Stimulated activated CD4-positive, alpha-beta T cell treated with anti-CD3 and anti-CD28 coated beads, Interleukin-2, amount 100 ng/mL, for 48 hours (primary cell): ENCODE measurements around the gene RPL37A.
"Not testable (repeated sequence)": the region's sequence is repeated elsewhere in the genome, so short reads cannot be mapped to it uniquely, and the experiment has no call there.

Source experiments
- DNase-seq, 2 donors: peaks; one replicate each; pipeline ENCODE4 v3.0.0-alpha.2; 2020

RPL37A gene

DNA sequence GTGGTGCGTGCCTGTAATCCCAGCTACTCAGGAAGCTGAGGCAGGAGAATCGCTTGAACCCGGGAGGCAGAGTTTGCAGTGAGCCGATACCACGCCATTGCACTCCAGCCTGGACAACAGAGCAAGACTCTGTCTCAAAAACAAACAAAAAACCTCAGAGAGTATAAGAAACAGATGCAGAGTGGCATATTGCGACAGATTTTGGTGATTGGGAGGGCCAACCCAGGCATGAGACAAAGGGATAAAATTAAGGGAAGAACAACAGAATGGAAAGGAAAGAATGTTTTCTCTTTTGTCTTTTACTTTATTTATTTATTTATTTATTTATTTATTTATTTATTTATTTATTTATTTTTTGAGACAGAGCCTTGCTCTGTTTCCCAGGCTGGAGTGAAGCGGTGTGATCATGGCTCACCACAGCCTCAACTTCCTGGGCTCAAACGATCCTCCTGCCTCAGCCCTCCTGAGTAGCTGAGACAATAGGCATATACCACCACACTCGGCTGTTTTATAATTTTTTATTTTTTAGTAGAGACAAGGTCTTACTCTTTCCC is 20.0 kb downstream of the RPL37A start:
- DNase-seq = not testable (repeated sequence)

DNA sequence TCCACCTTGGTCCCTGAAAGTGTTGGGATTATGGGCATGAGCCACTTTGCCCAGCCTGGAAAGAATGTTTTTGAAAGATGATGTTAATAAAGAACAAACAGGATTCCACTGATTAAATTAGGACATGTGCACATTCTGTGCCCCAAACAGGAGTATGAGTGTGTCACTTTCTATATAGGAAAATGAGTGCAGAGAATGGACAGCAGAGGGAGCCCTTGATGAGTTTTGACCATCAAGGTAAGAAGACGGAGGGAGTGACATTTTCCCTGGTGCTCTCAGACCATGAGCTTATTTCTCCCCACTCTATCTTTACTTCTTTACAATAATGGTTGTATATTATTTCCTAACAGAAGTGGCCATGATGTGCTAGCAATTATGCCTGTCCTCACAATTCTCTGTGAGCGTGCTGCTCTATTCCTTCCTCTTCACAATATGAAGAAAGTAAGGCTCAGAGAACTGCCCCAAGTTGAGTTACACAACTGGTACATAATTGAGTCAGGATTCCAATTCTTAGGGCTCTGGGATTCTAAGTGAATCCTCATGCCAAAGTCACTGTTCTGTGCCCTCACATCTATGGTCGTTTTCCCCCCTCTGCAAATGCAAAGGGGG is 20.6 kb downstream of the RPL37A start:
- DNase-seq = peak in 1 of 2 donors; percentile 49

DNA sequence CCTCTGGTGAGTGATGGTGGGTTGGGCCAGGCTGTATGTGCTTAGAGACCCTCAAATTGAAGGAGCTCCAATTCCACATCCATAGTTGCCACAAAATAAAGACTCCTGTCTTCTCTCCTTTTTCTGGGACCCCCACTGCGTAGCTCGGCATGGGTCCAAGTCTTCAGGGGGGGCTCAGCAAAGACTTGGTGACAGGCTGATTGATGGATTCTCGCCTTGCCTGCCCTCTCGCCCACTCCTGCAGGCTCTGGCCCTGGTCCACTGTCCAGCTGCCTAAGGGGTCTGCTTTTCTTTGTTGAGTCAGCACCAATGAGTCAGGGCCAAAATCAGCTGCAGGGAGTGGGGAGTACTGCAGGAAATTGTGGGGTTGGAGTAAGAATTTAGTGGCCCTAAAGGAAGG is 21.5 kb downstream of the RPL37A start:
- no peak for DNase-seq

DNA sequence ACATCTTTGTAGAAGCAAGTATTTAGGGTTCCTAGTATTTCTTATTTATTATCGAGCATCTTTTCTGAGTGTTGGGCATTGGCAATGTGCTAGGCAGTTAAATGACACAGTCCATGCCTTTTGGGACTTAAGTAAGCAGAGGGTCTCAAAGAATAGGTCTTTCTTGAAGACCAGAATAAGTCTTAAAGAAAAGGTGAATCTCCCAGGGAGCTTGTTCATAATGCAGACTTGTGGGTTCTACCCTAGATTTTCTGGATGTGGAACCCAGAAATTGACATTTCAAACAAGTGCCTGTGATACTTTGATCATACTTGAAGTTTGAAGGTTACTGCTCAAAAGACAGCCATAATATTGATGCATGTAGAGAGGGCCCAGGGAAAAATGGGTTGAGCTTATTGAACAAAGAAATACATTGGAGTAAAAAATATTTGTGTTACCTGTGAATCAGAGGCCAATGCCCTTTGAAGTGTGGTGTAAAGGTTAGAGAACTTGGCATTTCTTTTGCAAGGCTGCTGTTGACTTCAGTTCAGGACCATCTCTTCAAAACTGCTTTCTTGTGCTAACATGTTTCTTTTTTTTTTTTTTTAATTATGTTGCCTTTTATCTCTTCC is 24.4 kb downstream of the RPL37A start:
- no peak for DNase-seq

DNA sequence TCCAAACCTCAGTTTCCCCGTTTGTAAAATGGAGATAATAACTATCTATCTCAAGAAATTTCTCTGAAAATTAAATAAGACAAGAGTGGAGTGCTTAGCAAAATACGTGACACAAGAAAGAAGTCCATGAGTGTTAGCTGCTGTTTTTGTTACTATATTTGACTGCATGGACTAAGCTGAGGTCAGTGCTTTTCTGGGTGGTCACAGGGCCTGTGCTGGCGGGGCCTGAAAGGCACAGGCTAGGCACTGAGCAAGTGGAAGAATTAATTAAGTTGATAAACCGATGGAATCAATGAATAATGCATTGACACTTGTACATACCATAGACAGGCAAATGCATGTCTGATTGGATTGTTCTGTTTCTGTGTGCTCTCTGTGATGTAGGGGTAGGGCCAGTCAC is 27.3 kb downstream of the RPL37A start:
- DNase-seq = no peak

DNA sequence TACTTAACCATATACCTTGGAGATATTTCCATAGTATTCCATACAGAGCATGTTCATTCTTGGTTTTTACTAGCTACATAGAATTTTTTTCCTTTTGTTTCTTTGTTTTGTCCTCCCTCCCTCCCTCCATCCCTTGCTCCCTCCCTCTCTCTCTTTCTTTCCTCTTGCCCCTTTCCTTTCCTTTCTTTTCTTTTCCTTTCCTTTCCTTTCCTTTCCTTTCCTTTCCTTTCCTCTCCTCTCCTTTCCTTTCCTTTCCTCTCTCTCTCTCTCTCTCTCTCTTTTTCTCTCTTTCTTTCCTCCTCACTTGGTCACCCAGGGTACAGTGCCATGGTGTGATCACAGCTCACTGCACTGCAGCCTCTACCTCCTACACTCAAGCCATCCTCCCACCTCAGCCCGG is 28.3 kb downstream of the RPL37A start:
- no peak for DNase-seq

DNA sequence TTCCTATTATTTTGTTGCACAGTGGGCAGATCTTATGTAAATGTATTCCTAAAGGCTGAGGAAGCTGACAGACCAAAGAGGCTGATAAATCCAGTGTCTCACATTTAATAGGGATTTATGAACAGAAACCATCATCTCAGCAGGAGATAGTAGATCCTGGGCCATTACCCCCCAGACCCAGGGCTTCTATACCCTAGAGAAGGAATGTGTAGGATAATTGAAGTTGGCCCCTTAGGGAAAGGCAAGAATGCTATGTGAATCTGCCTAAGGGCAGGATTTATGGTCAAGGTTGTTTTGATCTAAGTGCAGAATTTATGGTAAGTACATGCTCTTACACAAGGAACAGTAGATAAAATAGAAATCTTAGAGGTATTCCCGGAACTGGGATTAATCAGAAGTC is 29.0 kb downstream of the RPL37A start:
- DNase-seq = no peak

DNA sequence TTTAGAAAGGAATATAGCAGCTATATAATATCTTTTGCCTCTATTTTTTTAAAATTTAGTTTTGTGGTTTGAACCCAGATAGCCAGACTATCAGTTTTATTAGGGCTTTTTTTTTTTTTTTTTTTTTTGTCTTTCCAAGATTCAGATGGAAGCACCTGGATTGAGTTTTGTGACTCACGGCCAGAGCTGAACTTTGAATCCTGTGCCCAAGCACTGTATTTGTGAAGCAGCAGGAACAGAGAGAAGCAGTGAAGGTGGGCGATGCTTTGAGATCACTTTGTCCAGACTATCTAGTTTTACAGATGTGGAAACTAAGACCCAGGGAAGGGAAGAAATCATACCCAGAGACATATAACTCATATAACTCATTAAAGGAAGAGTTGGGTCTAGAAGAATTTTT is 33.9 kb downstream of the RPL37A start:
- no peak for DNase-seq

DNA sequence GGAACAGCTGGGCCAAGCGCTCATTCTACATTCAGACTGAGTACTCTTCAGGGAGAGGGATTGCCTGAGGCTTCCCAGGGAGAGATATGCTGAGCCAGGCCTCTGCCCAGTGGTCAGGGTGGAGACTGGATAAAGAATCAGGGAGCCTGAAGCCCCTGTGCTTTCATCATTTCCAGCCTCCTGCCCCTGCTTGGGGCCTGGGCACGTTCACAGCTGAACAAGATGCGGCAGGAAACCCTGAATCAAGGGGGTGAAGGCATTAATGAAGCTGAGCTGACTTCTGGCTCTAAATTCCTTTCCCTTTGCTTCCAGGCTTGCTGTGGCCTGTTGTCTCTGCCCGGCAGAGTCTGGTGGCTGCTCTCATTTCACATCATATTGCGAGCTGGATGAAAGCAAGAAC is 35.0 kb downstream of the RPL37A start:
- no peak for DNase-seq

DNA sequence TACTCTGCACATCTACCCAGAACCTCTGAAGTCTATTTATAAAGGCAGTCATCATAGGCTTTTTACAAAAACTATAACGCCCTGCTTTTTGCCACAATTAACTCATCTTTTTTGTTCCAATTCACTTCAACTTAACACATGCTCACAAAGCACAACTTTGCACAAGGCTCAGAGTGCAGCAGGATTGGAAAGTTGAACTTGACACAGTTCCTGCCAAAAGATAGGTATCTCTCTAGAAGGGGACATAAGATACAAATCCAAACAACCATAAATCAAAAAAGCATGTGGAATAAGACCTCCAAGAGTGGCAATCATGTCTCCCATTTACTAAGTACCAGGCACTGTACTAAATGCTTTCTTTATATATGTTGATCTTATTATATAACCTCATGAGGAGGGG is 36.2 kb downstream of the RPL37A start:
- DNase-seq = no peak

DNA sequence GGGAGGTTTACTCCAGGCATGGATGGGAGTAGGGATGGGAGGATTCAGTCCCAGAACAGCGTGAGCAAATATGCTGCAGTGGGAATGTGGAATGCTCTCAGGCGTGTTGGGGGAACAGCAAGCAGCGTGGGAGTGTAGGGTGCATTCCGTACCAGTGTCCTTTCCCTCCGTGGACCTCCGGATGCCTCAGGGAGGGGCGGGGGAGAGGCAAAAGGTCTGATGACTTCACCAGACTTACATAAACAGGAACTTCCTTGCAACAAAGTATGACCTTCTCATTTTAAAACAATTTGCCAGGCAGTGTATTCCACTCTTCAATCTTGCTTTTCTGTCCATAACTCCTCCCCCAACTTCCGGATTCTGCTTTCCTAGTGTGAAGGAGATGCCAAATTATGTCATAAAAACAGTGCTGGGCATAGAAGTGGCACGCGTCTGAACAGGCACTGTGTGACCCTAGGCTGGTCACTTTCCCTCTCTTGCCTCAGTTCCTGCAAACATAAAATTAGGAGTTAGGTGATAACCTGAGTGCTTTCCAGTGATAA is 36.9 kb downstream of the RPL37A start:
- no peak for DNase-seq

DNA sequence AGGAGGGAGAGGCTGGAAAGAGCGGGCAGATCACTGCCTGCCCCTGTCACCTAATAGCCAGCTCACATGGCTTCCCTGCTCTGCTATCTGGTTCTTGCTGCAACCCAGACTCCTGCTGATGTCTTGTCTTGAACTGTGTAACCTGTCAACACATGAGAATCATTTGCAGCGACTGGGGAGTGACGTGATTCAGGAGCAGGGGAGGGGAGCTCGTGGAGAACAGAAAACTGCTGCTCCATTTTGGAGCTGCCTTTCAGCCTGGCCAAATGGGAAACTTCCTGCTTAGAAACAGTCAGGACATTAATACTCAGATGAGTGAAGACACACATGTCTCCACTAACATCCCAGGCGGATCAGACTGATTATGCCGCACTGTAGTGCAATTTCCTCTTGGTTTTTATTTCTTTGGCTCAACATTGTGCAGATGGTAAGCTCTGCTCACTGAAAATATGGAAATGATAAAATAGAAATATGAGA is 38.1 kb downstream of the RPL37A start:
- no peak for DNase-seq

DNA sequence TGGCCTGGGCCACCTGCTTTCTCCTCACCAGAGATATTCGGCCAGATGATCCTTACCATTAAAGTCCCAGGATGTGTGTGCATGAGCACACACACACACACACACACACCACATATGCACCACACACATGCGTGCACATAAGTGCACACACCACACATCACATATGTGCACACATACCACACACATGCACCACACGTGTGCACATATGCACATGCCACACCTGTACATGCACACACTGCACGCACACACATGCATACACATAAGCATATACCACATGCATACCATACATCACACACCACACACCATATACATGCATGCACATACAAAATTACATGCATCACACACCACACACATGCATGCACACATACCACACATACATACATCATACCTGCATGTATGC is 38.7 kb downstream of the RPL37A start:
- DNase-seq = no peak

DNA sequence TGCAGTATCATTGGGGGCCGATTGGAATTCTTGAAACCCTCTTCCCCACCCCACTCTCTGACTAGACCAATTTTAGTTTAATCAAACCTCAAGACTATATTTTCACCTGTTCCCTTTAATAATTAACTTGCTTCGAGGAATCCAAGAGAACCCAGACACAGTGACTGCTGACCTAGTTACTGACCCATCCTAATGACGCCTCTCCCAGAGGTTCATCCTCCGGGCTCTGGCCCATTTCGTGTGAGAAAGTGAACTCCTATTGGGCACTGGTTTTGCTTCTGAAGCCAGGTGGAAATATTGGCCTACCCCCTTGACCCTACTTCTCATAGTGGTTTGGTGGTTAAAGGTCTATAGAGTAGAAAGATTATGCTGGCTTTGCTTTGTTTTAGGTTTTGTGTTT is 39.9 kb downstream of the RPL37A start:
- DNase-seq = no peak

DNA sequence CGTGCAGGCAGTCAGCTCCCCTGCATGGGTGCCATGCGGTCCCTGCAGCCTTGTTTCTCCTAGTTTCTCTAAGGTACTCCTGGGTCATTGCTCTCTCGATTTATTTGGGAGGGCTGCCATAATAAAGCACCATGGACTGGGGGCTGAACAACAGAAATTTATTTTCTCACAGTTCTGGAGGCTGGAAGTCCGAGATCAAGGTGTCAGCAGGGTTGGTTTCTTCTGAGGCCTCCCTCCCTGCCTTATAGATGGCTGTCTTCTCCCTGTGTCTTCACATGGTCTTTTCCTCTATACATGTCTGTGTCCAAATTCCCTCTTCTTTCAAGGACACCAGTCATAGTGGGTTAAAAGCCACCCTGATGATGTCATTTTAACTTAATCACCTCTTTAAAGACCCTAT is 40.5 kb downstream of the RPL37A start:
- DNase-seq = no peak

DNA sequence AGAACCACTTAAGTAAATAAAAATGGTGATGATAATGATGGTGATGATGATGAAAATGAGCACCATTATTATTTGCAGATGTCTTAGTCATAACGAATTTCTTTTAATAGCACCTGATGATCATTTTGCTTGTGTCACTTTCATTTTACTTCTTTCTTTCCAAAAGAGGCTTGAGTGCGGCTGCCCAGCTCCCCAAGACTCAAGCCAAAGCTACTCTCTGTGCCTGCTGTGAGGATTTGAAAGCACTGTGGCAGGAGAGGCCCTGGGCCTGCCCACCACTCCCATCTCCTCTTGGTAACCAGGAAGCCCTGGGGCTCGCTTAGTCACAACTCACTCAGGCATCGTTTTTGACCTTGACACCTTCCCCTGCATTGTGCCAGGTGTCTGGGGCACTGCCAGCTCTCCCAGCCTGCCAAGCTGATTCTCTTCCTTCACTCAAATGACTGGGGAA is 41.2 kb downstream of the RPL37A start:
- no peak for DNase-seq

DNA sequence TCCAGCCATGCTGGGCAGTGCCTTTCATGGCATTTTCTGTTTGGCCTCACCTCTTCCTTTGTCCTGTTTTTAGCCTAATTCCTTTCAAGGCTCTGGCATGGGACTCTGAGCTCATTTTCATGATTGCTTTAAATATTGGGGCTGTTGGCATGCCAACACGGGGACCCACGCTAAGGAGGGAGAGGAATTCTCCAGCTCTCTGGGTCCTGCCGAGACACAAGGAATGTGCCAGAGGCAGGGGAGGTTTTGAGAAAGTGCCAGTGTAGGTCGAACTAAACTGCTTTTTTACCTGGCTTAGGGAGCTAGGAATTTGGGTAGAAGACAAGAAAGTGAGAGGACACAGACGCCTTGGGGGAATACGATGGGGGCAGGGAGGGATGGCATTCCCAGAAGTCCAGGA is 42.3 kb downstream of the RPL37A start:
- DNase-seq = no peak

DNA sequence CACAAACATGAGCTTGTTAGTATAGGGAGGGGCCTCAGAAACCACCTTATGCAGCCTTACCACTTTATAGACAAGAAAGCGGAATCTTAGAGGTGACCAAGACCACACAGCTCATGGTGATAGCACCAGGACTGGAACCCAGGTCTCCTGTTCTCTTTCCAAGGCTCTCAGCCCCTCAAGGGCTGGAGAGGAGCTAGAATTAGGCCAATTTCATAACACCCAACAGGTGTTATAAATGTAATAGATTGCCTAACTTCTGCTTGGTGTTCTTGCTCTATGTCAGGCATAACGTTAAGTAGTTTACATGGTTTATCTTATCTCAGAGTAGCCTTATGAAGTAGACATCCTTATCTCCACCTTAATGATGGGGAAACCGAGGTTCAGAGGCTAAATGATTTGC is 42.9 kb downstream of the RPL37A start:
- no peak for DNase-seq

DNA sequence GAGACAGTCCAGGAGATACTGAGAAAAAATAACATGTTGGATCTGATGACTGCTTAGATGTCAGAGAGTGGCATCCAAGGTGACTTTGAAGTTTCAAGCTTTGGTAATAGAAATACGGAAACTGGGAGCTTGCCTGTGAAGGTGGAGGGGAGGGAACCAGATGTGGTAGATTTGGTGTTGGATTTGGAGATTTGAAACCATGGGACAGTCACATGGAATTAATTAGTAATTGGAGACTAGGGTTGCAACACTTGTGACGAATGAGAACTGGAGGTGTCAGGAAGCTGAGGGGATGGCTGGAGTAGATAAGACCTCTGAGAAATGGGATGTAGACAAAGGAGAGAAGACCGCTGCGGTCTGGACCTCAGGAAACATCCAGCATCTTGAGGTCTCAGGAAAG is 46.7 kb downstream of the RPL37A start:
- no peak for DNase-seq

DNA sequence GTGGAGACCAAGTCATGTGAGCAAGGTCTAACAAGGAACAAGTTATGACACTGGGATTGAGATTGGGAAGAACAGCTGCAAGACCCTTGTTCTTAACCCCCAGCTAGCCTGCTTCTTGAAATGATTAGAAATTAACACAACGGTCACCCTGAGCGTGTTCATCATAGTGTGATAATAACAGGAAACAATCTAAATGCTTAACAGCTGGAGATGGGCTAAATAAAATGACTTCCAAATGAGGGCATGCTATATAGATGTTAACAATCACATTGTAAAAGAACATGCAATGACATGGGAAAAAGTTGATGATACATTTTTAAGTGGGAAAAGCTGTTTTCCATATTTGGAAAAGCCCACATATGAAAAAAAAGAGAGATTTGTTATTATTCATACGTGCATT is 47.6 kb downstream of the RPL37A start:
- no peak for DNase-seq

DNA sequence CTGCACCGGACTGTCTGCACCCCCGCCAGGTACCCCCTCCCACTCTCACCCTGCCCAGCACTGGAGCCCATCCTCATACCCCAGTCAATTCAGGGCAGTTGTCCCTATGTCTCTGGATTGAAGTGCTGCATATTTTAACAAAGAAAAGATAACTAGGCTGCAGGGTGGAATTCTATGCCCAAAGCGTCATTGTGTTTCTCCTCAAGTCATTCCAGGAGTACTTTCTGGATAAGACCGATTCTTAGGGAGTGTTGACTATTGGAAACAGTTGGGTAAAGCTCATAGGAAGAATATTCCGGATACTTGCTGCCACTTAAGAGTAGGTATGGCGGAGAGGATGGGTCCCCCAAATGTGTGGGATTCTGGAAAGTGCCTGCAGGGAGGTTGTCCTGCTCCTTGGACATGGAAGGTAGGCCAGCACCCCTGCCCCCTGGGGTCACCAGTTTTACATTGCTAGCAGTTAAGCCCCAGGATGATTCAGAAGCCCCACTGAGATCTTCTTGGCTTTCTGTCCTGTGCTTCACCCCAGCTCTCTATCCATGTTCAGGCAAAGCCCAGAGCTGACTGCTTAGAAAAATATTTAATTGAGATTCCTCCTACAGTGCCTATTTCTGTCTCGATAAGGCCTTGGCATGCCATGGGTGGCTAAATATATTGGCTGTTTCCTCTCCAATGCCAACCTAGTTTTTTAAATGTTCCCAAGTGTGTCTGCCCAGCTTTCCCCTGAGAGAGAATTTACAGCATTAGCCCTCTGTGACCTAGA is 48.2 kb downstream of the RPL37A start:
- no peak for DNase-seq

DNA sequence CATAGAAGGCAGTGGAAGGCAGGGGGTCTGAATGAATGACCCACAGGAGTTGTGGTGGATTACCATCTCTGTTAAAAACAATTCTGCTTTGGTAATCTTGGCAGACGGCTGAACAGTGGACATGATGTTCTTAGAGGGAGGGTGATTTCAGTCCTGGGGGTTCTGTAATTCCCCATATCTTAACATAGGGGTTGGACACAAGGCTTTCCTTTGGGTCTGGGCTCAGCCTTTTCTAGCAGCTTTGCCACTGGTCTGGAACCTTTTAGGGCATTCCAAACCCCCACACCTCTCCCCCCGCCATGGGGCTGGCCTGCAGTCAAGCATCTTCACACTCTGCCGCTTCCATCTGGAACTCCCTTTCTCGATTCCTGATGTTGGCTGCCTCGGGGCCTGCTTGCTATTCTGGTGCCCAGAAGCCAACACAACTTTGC is 50.3 kb downstream of the RPL37A start:
- no peak for DNase-seq

DNA sequence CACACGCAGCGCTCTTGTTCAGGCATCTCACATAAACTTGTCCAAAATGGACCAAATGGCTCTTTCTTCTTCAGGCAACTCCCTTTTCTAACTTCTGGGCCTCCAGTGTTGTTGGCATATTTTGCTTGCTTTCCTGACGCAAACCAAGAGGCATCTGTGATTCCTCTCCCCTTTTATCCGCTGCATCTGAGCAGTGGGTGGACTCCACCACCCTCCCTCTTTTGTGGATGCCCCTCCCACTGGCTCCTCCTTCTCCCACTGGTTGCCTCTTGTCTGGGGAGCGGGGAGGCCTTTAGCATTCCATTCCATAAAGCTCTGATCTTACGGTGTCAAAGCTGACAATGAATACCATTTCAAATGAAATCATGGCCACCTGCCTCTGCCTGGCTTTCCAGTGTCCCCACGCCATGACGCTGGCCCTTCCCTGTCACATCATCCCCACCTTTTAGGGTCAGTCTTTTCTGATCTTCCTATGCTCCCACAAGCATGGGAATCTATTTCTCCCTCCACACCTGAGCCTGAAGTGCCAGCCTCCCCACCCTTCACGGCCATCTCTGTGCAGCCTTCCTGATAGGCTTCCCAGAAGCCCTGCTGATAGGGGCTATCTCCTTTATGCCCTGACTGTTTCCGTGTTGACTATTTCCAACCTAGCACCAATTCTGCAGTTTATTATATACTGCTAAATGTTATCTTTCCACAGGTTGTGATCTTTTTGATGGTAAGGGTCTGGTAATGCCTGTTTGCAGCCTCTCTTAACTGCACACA is 51.5 kb downstream of the RPL37A start:
- no peak for DNase-seq
